GM21619 (cell line): Measurements from ENCODE around the gene IRAK3.
A peak's percentile ranks its signal among the peaks of the same experiment; 100 is the strongest.

Experiments
- ATAC-seq: cut with Tn5 transposase; IDR thresholded peaks from one replicate; pipeline ENCODE4 v1.9.1; 2021; ENCODE audit not compliant: unreplicated experiment

Gene IRAK3, protein sequence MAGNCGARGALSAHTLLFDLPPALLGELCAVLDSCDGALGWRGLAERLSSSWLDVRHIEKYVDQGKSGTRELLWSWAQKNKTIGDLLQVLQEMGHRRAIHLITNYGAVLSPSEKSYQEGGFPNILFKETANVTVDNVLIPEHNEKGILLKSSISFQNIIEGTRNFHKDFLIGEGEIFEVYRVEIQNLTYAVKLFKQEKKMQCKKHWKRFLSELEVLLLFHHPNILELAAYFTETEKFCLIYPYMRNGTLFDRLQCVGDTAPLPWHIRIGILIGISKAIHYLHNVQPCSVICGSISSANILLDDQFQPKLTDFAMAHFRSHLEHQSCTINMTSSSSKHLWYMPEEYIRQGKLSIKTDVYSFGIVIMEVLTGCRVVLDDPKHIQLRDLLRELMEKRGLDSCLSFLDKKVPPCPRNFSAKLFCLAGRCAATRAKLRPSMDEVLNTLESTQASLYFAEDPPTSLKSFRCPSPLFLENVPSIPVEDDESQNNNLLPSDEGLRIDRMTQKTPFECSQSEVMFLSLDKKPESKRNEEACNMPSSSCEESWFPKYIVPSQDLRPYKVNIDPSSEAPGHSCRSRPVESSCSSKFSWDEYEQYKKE

GRCh38 chr12:66188584-66189485, at the start of gene IRAK3:
IRAK3 (plus strand) TSS chr12:66189214; CDS start chr12:66189300, 86 bp downstream.
- ATAC-seq = peak; percentile 61

DNA sequence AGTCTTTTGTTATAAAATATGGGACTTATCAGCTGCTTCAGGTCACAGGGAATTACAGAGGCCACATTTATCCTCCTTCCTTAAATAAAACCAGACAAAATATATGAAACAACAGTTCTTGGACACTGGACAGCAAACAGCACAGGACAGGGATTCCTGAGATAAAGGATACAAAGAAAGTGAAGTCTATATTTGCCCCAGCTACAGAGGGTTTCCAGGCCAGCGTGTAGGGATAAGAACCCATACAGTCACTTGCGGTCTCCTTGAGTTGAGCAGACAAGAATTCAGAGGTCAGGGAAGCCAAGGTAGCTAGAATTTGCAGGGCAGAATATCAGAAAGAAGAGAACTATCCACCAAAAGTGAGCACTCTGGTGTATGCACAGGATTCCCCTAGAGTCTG, 49.7 kb upstream of the IRAK3 start:
- no peak for ATAC-seq

DNA sequence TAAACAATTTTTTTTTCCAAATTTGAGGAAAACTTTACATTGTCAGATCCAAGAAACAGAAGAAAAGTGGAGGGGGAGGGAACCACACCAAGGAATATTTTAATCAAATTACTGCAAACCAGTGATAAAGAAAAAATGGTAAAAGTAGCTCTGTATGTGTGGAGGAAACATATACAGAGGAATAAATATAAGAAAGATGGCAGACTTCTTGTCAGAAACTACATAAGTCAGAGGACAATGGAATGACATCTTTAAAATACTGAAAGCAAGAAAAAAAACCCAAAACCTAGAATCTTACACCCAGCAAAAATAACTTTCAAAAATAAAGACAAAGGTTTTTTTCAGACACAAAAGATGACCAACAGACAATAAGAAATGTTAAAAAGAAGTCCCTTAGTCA, 48.3 kb upstream of the IRAK3 start:
- ATAC-seq = no peak

GRCh38 chr12:66141299-66141698, 47.7 kb upstream of the IRAK3 start:
- ATAC-seq = no peak

- no peak for ATAC-seq
Observed at GRCh38 chr12:66142826-66143225, 46.2 kb upstream of the IRAK3 start.

DNA sequence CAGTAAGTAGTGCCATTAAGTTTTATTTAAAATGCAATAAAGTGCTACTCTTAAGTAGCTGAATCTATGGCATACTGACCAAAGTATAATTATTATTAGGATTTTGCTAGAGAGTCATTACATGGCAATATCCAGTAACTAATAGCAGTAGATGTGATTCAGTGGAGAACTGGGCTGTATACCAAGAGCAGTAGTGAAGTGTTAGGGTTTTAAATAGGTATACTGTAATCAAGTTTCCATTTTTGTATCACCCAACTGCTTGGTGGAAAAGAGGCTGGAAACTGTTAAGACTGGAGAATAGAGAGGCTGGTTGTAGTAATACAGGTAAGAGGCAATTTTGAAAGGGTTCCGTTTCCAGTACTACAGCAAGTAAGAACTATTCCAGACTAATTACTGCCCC, 45.1 kb upstream of the IRAK3 start:
- no peak for ATAC-seq

GRCh38 chr12:66144791-66145754, 43.9 kb upstream of the IRAK3 start:
- no peak for ATAC-seq

DNA sequence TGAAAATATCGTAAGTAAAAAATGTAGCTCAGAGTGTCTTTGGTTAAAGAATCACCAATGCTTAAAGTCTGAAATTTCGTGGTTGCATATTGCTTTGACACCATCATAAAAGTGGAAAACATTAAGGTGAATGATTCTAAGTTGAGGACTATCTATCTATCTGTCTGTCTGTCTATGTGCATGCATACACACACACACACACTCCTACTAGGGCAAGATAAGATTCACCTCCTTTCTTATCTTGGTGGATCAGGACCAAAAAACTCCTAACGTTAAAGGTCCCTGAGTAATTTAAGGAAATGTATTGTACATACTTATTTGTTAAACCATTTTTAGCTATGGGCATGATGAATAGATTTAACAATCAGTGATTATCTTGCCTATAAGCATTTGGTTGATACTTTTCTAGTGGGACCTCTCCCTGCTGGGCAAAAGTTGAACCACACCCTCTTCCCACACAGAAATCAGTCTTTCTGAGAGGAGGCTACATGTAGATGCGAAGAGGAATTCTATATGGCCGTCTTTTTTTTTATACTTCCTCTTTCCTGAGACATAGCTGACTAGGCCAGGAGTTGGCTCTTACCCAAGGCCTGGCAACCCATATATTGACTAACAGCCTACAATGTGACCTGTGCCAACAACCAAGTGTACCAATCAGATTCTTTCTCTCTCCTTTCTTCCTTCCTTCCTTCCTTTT, 39.2 kb upstream of the IRAK3 start:
- ATAC-seq = no peak

DNA sequence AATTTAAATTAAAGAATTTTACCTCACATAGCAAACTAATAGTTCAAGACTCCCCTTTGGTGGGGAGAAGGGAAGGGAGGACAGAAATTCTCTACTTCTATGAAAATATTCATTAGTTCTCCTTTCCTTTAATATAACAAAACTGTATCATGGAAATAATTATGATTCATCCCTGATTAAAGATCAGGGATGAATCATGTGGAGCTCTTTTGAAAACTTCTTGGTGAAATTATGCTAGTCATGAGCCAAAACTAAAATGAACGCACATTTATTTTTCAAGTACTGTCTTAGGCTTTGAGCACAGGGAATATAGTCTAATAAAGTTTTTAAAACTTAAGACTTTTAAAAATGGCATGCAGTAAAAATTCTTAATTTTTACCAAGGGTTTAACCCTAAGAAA, 36.3 kb upstream of the IRAK3 start:
- no peak for ATAC-seq

GRCh38 chr12:66154776-66155175, 34.2 kb upstream of the IRAK3 start:
- no peak for ATAC-seq

GRCh38 chr12:66156654-66157053, 32.4 kb upstream of the IRAK3 start:
- ATAC-seq = no peak

DNA sequence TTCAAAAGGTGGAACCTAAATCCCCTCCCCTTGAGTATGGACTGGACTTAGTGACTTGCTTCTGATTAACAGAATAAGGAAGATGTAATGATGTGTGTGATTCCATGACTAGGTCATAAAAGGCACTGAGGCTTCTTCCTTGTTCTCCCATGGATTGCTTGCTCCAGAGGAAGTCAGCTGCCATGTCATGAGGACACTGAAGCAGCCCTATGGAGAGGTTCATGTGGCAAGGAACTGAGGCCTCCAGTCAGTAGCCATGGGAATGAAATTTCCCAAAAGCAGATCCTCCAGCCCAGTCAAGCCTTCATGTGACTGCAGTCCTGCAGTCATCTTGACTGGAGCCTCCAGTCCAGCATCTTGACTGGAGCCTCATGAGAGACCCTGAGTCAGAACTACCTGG, 29.9 kb upstream of the IRAK3 start:
- ATAC-seq = no peak

DNA sequence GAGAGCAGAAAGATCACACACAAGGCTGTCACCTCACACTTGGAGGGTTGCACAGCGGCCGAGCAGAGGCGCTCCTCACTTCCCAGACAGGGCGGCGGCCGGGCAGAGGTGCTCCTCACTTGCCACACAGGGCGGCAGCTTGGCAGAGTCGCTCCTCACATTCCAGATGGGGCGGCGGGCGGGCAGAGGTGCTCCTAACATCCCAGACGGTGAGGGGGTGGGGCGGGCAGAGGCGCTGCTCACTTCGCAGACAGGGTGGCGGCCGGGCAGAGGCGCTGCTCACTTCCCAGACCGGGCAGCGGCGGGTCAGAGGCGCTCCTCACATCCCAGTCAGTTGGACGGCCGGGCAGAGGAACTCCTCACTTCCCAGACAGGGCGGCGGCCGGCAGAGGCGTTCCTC, 28.3 kb upstream of the IRAK3 start:
- no peak for ATAC-seq

- no peak for ATAC-seq
Observed at GRCh38 chr12:66162701-66163100, 26.3 kb upstream of the IRAK3 start.

DNA sequence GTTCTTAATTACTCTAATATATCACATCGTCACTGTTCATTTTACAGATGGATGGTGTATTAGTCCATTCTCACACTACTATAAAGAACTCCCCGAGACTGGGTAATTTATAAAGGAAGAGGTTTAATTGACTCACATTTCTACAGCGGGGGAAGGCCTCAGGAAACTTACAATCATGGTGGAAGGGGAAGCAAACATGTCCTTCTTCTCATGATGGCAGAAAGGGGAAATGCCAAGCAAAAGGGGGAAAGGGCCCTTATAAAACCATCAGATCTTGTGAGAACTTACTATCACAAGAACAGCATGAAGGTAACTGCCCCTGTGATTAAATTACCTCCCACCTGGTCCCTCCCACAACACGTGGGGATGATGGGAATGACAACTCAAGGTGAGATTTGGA, 25.7 kb upstream of the IRAK3 start:
- ATAC-seq = no peak

DNA sequence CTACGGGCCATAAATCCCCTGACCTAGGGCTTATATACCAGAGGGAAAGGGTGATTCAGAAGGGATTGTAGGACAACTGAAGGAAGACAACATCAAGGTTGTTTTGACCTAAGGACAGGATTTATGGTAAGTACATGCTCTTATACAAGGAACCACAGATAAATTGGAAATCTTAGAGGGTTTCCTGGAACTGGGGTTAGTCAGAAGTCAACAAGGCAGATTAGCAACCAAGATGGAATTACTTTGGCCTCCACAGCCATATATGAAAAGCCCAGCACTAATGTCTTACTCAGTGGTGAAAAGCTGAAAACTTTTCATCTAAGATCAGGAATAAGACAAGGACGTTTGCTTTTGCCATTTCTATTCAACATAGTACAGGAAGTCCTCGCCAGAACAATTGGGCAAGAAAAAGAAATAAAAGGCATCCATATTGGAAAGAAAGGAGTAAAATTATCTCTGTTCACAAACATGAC, 24.6 kb upstream of the IRAK3 start:
- ATAC-seq = no peak

- ATAC-seq = no peak
Observed at GRCh38 chr12:66165141-66165540, 23.9 kb upstream of the IRAK3 start.

GRCh38 chr12:66166561-66166960, 22.5 kb upstream of the IRAK3 start:
- ATAC-seq = no peak

DNA sequence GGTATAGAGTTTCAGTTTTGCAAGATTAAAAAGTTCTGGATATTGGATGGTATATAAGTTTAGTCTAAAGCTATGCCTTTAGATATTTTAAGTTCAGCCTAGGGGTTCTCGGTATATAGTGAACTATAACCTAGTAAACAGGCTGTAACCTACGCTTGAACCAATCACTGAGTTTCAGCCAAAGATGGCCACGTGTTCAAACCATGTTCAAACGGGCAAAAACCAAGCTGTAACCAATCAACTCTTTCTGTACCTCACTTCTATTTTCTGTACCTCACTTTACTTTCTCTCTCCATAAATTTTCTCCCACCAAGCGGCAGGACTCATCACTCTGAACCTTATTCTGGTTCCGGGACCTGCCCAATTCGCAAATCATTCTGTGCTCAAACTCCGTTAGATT, 20.6 kb upstream of the IRAK3 start:
- ATAC-seq = no peak
